NCI-H187 (cell line): ENCODE measurements around the gene OR2J2.
"Not testable (repeated sequence)": the region's sequence is repeated elsewhere in the genome, so short reads cannot be mapped to it uniquely, and the experiment has no call there.

ENCODE experiments used
- DNase-seq, 2 experiments: peaks; one replicate each; lab custom pipeline; 2025; lab: John Stamatoyannopoulos, UW

The OR2J2 gene

DNA sequence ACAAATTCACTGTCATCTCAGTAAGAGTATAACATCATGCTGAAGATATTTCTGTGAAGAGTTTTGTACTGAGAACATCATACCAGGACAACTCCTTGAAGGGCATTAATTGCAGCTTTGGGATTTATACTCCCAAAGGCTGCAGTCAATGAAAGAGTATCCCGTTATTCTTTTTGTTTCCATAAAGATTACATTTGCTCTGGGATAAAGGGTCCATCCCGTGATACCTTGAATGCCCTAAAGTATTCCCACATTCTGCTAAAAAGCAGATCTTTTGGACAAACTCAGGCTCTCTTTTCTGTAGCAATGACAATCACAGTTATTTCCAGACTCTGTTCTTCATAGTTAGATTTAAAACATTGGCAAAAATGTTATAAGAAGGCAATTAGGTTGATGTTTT, at the start of gene OR2J2:
TSS of gene OR2J2 (plus strand) at position 301 of the 400 bp plus-strand sequence. CDS start 2,729 bp downstream, outside the sequence.
- DNase-seq = not testable (repeated sequence)

DNA sequence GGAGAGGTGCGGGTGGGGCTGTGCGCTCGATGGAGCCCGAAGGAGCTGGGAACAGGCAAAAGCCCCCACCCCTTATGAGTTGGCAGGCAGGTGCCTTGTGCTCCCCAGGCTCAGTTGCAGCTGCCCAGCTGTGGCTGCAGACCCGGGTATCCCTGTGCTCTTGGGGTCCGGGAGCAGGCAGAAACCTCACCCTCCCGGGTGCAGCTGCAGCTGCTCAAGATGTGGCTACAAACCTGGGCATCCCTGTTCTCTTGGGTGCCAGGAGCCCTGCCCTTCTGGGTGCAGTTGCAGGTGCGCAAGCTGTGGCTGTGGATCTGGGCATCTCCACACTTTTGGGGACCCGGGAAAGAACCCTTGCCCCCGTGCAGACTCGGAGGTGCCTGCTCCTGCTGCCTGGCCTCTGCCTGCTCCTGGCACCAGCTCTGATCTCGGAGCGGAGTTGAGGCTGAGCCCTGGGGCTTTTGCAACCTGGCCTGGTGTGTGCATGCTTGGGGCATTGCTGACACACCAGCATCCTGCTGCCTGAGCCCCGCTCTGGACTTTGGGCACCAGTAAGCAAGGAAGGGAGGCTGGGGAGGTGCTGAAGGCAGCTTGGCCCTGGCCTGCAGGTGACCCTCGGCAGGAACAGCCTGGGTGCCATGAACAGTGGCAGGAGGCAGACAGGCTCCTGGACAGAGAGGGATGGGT, 41.2 kb upstream of the OR2J2 start:
- DNase-seq = no peak

DNA sequence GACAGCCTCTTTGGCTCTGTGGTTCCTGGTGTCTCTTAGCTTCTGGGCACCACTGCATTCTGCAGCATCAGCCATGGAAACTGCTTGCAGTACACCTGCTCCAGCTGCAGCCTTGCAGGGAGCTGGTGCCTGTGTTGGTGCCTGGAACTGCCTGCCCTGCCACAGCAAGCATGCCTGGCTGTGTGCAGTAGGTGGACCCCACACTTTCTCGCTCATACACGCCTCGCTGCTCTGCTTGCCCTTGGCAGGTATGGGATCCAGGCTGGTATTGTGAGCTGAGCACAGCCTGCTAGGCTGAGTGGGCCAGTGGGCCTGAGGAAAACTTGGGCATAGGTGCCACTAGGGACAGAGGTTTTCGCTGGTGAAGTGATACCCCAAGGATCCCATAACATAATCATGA, 40.1 kb upstream of the OR2J2 start:
- no peak for DNase-seq

DNA sequence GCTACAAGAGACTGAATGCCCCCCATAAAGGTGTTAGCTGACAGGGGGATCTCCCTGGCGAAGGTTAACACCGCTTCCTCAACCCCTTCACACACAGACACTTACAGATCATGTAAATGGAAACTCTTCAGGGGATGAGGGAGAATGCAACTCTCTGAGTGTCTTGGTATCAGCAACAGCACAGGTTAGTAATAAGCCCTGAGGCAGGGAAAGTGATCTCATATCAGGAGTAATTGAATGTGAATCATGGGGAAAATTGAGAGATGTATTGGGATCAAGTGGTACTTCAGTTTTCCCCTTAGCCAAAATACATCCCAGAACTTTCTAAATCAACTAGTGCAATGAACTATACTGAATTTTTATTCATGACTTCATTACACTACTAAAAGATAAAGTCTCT, 39.0 kb upstream of the OR2J2 start:
- no peak for DNase-seq

DNA sequence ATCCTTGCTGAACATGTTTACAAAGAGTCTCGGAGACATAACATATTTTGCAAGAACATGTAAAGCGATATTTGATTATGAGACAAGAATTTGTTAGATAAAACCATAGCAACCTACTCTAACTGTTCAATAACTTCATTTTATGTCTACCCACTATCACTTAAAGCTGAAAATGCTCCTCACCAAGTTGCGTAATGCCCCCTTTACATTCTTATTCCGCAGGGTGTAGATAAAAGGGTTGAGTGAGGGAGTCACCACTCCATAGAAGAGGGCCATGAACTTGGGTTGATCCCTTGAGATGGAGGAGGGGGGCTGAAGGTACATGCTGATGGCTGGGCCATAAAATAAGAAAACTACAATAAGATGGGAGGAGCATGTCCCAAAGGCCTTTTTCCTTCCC, 33.0 kb upstream of the OR2J2 start:
- DNase-seq = no peak

DNA sequence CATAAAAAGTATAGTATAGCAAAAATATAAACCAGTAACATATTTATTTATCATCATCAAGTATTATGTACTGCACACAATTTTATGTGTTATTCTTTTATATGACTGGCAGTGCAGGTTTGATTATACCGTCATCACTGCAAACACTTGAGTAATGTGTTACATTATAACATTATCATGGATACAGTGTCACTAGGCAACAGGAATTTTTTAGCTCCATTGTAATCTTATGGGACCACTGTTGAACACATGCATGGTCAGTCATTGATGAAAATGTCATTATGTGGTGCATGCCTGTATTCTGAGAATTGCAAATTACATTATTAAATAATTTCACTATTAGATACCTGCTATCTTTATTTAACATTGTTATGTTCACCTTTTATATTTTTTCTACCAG, 29.1 kb upstream of the OR2J2 start:
- DNase-seq = no peak

DNA sequence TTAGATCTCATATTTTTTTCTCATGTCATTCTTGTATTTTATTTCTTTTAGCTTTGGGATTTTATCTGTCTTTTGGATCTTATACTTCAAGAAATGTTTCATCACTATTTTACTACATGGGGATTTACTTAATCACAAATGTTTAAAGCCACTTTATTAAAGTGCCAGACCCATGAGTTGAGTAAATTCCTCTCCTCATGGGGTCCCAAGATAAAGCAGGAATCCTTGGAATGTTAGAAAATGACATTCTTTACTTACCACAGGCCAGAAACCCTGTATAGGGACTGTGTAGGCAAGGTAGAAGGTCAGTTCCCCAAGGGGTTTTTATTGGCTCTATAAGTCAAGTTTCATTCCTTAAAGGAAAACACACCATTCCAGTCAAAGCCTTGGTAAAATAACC, 28.4 kb upstream of the OR2J2 start:
- DNase-seq = no peak

DNA sequence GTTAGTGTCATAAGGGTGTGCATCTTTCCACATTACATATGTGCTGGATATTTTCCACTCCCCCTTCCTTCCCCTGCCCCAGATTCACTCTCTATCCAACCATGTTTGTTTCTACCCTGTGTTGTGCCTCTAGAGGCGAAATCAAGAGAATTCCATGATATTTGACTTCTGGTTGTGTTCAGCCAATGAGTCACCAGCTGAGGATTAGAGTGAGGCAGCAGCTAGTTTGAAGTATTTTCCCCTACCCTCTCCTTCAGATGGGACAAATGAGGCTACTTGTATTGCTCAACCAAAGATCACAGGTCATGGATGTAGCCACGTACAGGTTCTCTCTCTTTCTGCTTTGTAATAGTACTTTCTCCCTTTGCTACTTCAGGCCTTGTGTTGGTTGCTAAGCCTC, 24.5 kb upstream of the OR2J2 start:
- no peak for DNase-seq

DNA sequence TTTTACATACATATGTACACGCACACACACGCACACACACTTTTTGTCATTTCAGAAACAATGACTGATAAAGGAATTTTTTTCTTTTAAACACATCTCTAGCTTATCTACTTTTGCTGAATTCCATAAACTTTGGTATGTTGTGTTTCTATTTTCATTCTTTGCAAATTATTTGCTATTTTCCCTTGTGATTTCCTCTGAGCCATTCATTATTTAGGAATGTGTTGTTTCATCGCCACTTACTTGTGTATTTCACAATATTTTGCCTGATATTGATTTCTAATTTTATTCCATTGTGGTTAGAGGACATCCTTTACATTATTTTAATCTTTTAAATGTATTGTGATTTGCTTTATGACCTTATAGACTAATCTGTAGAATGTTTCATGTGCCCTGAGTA, 23.6 kb upstream of the OR2J2 start:
- DNase-seq = no peak

DNA sequence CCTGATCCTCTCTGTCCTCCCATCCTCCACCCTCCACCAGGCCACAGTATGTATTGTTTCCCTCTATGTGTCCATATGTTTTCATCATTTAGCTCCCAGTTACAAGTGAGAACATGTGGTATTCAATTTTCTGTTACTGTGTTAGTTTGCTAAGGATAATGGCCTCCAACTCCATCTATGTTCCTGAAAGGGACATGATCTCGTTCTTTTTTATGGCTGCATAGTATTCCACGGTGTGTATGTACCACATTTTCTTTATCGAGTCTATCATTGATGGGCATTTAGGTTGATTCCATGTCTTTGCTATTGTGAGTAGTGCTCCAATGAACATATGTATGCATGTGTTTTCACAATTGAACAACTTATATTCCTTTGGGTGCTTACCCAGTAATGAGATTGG, 21.3 kb upstream of the OR2J2 start:
- not testable (repeated sequence) for DNase-seq

DNA sequence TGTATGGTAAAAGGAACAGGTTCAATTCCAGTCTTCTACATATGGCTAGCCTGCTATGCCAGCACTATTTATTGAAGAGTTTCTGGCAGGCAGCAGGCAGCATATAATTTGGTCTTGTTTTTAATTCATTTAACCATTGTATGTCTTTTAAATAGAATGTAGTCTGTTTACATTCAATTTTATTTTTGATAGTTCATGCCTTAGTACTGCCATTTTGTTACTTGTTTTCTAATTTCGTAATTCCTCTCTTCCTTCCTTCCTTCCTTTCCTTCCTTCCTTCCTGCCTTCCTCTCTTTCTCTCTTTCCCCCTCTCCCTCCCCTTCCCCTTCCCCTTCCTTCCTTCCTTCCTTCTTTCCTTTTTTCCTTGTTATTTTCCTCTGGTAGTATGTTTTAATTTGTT, 17.6 kb upstream of the OR2J2 start:
- DNase-seq = no peak

DNA sequence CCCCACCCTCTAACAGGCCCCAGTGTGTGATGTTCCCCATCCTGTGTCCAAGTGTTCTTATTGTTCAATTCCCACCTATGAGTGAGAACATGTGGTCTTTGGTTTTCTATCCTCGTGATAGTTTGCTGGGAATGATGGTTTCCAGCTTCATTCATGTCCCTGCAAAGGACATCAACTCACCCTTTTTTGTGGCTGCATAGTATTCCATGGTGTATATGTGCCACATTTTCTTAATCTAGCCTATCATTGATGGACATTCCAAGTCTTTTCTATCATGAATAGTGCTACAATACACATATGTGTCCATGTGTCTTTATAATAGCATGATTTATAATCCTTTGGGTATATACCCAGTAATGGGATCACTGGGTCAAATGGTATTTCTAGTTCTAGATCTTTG, 15.5 kb upstream of the OR2J2 start:
- not testable (repeated sequence) for DNase-seq

DNA sequence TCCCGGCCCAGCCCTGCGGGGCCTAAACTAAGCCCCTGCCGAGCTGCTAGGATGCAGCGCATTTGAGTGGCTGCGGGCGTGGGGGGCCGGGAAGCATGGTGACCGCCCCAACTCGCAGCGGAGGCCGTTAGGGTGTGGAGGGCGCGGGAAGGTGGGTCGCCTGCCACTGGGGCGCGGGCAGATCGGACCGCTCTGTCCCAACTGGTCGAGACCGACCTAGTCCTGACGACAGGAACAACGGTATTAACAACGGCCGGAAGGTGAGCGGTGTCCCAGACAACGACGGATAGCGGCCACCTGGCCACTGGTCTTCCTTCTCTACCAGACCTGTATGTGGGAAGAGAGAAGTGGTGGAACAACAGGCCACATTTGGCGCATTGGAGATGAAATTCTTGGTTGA, 10.8 kb upstream of the OR2J2 start:
- not testable (repeated sequence) for DNase-seq

DNA sequence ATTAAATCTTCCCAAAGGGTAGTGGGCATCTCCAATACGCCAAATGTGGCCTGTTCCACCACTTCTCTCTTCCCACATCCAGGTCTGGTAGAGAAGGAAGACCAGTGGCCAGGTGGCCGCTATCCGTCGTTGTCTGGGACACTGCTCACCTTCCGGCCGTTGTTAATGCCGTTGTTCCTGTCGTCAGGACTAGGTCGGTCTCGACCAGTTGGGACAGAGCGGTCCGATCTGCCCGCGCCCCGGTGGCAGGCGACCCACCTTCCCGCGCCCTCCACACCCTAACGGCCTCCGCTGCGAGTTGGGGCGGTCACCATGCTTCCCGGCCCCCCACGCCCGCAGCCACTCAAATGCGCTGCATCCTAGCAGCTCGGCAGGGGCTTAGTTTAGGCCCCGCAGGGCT, 5.1 kb upstream of the OR2J2 start:
- not testable (repeated sequence) for DNase-seq

DNA sequence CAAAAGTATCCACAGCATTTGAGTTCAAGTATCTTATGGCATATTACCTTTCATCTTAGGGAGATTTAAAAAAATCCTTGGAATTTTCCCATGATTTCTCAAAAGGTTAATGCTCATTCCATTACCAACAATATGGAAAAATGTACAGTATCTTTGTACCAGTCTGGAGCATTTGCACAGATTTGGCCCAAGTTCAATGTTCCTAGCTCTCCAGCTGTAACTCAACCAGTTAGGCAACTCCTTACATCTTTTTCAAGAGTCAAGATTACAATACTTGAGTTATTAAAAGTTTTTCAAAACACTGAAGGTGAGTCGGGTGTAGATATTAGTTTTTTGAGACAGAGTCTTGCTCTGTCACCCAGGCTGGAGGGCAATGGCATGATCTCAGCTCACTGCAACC, 1.0 kb downstream of the OR2J2 start:
- DNase-seq = no peak

DNA sequence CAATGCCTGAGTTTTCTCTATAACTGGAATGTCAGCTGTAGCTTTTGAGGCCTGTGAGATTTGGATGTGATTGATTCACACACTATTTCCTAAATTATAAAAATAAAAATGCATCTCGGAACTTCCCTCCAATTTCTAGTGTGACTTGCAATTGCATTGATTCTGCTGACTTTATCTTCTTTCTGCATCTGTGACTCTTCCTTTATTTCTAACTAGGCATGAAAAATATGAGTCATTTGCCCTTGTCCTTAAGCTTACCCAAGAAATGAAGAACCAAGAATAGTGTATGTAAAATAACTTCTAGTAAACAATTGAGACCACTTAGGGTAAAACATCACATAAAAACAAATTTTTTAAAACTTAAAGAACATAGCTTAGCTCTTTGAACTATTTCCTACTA, 12.9 kb downstream of the OR2J2 start:
- no peak for DNase-seq

DNA sequence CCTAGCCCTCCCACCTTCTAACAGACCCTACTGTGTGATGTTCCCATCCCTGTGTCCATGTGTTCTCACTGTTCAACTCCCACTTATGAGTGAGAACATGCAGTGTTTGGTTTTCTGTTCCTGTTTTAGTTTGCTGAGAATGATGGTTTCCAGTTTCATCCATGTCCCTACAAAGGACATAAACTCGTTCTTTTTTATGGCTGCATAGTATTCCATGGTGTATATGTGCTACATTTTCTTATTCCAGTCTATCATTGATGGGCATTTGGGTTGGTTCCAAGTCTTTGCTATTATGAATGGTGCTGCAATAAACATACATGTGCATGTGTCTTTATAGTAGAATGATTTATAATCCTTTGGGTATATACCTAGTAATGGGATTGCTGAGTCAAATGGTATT, 18.0 kb downstream of the OR2J2 start:
- not testable (repeated sequence) for DNase-seq

DNA sequence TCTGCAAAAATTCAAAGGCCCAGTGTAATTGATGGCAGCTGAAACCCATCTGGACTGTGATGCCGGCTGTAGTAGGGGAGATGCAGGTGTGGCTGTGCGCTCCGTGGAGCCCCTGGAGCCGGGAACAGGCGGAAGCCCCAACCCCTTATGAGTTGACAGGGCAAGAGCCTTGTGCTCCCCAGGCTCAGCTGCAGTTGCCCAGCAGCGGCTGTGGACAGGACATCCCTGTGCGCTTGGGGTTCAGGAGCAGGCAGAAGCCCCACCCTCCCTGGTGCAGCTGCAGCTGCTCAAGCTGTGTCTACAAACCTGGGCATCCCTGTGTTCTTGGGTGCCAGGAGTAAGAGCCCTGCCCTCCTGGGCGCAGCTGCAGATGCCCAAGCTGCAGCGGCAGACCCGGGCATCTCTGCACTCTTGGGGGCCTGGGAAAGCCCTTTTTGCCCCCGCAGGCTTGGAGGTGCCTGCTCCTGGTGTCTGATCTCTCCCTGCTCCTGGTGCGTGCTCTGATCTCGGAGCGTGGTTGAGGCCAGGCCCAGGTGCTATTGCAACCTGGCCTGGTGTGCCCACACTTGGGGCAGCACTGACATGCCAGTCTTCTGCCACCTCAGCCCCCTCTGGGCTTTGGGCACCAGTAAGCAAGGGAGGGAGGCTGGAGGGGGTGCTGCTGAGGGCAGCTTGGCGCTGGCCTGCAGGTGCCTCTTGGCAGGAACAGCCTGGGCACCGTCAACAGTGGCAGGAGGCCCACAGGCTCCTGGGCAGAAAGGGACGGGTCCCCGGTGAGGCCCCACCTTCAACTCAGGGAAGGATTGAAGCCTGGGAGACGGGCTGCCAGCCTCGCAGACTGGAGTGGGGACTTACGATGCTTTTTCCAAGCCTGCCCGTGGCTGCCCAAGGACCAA, 30.3 kb downstream of the OR2J2 start:
- no peak for DNase-seq

DNA sequence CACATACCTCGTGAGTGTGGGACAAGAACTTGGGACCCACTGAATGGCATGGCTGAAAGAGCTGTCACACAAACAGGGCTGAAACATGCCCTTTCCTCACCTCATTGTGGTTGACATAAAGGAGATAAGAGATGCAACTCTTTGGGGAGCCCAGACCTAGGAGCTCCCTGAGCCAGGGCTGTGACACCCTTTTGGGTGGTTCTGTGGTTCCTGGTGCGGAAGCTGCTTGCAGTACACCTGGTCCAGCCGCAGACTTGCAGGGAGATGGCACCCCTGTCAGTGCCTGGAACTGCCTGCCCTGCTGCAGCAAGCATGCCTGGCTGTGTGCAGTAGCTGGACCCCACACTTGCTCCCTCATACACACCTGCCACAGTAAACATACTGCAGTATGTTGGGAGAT, 31.3 kb downstream of the OR2J2 start:
- no peak for DNase-seq

DNA sequence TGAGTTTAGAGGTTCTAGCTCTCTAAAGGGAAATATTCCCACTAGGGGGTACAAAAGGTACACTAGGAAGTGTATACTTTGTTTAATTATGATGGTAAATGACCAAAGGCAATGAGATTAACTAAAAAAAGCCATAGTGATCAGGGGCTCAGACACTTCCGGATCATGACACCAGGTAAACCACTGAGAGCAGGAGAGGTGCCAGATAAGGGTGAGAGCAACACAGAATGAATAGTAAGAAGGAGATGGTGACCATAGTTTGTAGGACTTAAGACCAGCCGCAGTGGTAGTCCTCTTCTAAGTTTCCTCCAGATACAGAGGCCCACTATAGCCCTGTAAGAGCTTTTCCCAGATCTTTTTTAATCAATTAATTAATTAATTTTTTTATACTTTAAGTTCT, 40.8 kb downstream of the OR2J2 start:
- no peak for DNase-seq

DNA sequence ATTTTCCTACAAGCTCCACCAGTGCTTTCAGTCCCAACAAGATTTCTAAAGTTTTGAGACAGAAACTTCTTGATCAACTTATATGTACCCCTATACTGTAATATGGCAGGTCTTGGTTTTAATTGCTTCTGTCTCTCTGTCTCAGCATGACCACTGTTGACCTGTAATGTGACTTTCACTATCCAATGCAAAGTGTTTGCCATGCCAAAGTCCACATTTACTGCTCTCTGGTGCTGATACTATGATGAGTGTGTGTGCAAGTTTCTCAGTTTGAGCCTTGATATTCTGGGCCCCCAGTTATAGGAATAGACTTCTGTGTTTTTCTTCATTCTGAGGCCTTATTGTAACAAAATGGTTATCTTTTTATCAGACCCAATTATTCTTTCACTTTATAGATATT, 45.8 kb downstream of the OR2J2 start:
- DNase-seq = no peak

DNA sequence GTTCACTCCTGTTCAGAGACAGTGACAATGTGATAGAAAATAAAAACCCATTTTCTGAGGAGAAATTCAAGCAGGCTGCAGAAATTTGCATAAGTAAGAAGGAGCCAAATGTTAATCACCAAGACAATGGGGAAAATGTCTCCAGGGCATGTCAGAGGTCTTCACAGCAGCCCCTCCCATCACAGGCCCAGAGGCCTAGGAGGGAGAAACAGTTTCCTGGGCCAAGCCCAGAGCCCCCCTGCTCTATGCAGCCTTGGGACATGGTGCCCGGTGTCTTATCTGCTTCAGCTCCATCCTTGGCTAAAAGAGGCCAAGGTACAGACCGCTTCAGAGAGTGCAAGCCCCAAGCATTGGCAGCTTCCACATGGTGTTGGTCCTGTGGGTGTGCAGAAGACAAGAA, 46.5 kb downstream of the OR2J2 start:
- DNase-seq = not testable (repeated sequence)

DNA sequence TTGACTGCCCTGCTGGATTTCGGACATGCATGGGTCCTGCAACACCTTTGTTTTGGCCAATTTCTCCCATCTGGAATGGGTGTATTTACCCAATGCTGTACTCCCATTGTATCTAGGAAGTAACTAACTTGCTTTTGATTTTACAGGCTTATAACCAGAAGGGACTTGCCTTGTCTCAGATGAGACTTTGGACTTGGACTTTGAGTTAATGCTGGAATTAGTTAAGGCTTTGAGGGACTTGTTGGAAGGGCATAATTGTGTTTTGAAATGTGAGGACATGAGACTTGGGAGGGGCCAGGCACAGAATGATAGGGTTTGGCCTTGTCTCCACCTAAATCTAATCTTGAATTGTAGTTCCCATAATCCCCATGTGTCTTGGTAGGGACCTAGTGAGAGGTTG, 47.3 kb downstream of the OR2J2 start:
- not testable (repeated sequence) for DNase-seq
